ENCODE results near the gene RAB10. TPM values are rescaled to one million over a fixed set of nuclear protein-coding genes. Genes with fewer than 3 reads are reported as not detected.

RAB10 gene
- total and polyA plus RNA-seq, 8 donors: 22.2 to 591 (median 71.7) TPM

DNA sequence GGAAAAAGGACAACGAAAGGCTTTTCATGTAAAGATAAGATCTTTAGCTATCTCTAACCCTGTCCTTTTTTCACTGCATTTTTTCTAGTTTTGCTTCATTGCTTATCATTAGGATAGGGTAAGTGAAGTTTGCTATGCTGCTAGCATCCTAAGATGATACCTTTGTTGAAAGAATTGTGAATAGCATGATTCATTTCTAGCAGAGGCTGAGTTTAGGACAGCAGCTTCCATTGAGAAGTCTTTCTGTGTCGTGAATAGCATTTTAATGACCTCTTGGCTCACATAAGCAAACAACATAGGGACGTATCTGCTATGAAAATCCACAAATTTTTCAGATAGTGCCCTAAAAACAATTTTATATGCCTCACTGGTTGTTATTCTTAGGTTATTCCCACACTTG lies 102.6 kb downstream of the RAB10 start:
- no peak overlapping the region for H3K27ac ChIP-seq
- no peak for DNase-seq
- 65 to 78% (median 72%) methylated on average over 3 of the region's 3 CpGs for WGBS, 5 donors

DNA sequence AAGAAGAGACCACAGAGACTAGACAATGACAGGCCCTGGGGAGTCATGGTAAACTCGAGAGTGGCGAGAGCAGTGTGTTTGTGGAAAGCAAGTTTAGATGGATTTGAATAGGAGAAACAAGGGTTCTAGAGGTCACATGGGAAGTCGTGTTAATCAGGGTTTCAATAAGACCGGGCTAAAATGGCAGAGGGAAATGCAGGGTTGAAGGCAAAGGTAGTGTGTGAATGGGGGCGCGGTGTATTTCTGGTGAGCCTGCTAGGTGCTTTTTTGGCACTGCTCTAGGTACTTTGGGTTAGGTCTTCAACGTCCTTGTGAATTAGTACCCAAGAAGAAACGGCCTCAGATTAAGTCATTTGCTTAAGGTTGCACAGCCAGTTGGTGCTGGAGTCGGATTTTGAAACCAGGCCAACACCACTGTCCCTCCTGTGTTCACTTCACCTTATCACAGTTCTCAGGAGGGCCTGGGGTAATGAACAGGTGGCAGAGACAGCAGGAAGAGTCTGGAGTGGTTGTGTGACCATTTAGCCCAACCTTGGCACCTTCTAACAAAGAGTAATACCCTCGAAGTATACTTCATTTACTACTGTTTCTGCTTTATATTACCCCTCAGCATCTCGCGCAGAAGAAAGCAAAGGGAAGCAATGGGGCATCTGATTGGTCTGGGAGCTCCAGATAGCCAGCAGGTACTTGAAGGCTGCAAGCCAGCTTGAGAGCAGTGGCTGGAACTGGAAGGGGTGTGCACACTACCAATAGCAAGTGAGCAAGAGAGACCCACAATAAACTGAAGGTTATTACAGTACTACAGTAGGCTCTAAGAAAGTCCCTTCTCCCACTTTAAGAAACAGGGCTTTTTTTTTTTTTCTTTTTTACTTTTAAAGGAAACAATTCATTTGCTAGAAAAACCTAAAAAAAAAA lies 105.6 kb downstream of the RAB10 start:
- peak; percentile 45 to 48 for DNase-seq
- Histone ChIP-seq H3K9me3 (no peaks in the 10 kb centered on the region), H3K4me1 (peaks cover 0 to 12% (median 5%) of the 10 kb centered on the region in 4 donors), H3K27ac (no peak overlapping the region), H3K4me3 (no peak overlapping the region), H3K27me3 (no peaks in the 10 kb centered on the region), H3K36me3 (peaks cover 0 to 26% (median 20%) of the 10 kb centered on the region in 4 donors)
- no peak for TF ChIP-seq CTCF (IDR thresholded peaks at IDR 0.05)
- TF ChIP-seq POLR2A (IDR thresholded peaks at IDR 0.05): no peak
- TF ChIP-seq POLR2AphosphoS5 (IDR thresholded peaks at IDR 0.05): no peak
- no peak for TF ChIP-seq EP300 (IDR thresholded peaks at IDR 0.05)
- intact Hi-C loops (cut with DNase I; ENCODE audit: low total_unique reads): loop anchor here (10.0 kb wide), 1 partner anchor 185 kb away; no protein-coding TSS in a partner anchor
- 45 to 59% (median 57%) methylated on average over 12 of the region's 12 CpGs for WGBS, 5 donors

More for the DNA sequence above, 102.6 kb downstream of the RAB10 start:
- H3K27me3 ChIP-seq: no peaks in the 10 kb centered on the region
- no peaks in the 10 kb centered on the region for H3K9me3 ChIP-seq
- intact Hi-C loops (cut with DNase I; ENCODE audit: low total_unique reads): no loop called here
- peaks cover 0 to 51% (median 38%) of the 10 kb centered on the region in 4 donors for H3K36me3 ChIP-seq
- no peak overlapping the region for H3K4me3 ChIP-seq
- peaks cover 0 to 4% (median 0%) of the 10 kb centered on the region in 4 donors for H3K4me1 ChIP-seq
- TF ChIP-seq POLR2AphosphoS5 (IDR thresholded peaks at IDR 0.05) (no peak), POLR2A (IDR thresholded peaks at IDR 0.05) (no peak), EP300 (IDR thresholded peaks at IDR 0.05) (no peak), CTCF (IDR thresholded peaks at IDR 0.05) (no peak)

DNA sequence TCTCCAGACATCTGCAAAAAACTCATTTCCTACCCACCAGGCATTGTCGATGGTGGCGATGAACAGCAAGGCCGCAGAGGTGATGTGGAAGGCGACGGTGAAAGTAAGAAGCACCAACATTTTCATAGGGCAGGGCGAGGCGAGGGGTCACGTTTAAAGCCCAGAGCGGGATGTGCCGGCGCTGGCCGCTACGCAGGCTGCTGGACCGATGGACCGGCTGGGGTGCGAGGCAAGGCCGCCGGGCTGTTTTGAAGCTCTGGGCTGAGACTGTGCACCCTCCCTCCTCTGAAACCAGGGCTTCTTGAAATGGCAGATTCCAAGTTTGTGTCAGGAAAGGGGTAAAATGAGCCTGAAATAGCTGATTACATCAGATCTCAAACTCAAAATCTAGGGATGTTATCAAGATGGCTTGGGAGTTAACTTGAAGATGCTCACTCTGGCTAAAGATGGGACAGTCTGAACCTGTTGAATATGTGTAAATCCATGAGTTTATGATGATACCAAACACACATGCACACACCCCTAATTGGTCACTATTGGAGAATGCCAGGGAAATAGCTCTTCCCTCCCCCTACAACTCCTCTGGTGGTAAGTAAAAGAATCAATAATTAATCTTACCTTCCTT lies 107.4 kb downstream of the RAB10 start:
- Histone ChIP-seq H3K27ac (no peak overlapping the region), H3K36me3 (peaks cover 0 to 10% (median 5%) of the 10 kb centered on the region in 4 donors), H3K27me3 (no peaks in the 10 kb centered on the region), H3K9me3 (no peaks in the 10 kb centered on the region), H3K4me1 (peaks cover 0 to 23% (median 5%) of the 10 kb centered on the region in 4 donors), H3K4me3 (no peak overlapping the region)
- 92 to 96% (median 93%) methylated on average over 17 to 18 of the region's 18 CpGs for WGBS, 5 donors
- DNase-seq: no peak
- intact Hi-C loops (cut with DNase I; ENCODE audit: low total_unique reads): loop anchor here (10.0 kb wide), 1 partner anchor 186 kb away; no protein-coding TSS in a partner anchor
- TF ChIP-seq POLR2A (IDR thresholded peaks at IDR 0.05) (no peak), POLR2AphosphoS5 (IDR thresholded peaks at IDR 0.05) (no peak), EP300 (IDR thresholded peaks at IDR 0.05) (no peak), CTCF (IDR thresholded peaks at IDR 0.05) (no peak)

DNA sequence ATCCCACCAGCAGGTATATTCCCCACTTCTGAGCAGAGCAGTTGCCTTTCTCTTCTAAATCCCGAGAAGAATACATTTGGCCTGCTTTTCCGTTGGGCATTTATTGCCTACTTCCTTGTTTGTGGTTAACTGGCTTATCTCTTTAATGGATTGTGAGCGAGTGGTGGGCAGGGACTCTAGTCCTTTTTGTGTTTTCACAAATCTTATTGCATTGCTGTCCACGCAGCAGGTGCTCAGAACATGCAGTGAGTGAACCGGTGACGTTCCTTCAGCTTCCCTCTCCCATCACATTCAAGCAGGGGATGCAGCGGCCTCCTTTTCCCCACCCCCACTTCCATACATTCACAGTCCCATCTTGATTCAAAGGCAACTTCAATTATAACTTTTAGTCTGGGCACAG lies 110.1 kb downstream of the RAB10 start:
- H3K27ac ChIP-seq: peak overlapping the region in 4 of 5 donors; percentile 11 to 62 (median 52)
- intact Hi-C loops (cut with DNase I; ENCODE audit: low total_unique reads): loop anchor here (10.0 kb wide), 1 partner anchor 189 kb away; no protein-coding TSS in a partner anchor
- no peaks in the 10 kb centered on the region for H3K36me3 ChIP-seq
- H3K4me3 ChIP-seq: no peak overlapping the region
- 25 to 39% (median 33%) methylated on average over 7 of the region's 7 CpGs for WGBS, 5 donors
- TF ChIP-seq EP300 (IDR thresholded peaks at IDR 0.05) (no peak), POLR2AphosphoS5 (IDR thresholded peaks at IDR 0.05) (peak in 1 of 3 donors; percentile 45)
- peaks cover 0 to 17% (median 0%) of the 10 kb centered on the region in 3 donors for H3K27me3 ChIP-seq
- peaks cover 0 to 23% (median 5%) of the 10 kb centered on the region in 4 donors for H3K4me1 ChIP-seq
- peak in 1 of 2 donors; percentile 78 for DNase-seq
- no peaks in the 10 kb centered on the region for H3K9me3 ChIP-seq

Measured in stomach (tissue), 9 donors.